SK-N-SH treated with all-trans-retinoic acid at 6 μM for 48 hours (cell line): ENCODE results near the gene HSPB2.

Experiments used
- ATAC-seq: fragments of 200-7000 bp; cut with Tn5 transposase; 3 replicates; pipeline ENCODE4 v1.9.1; 2020; ENCODE audit warnings: mild to moderate bottlenecking, moderate library complexity
- ARNTL ChIP-seq: fragments of 450-650 bp; formaldehyde crosslinking; IDR thresholded peaks from 2 replicates; pipeline ENCODE4 v1.5.0; 2020; ENCODE audit warnings: low read depth, mild to moderate bottlenecking, moderate library complexity, borderline replicate concordance
- BACH2 ChIP-seq: fragments of 250-450 bp; sonication (Bioruptor Pico); IDR thresholded peaks from 2 replicates; pipeline ENCODE4 v1.9.0; 2021; ENCODE audit warnings: mild to moderate bottlenecking, borderline replicate concordance
- CREB5 ChIP-seq: fragments of 250-450 bp; sonication (Bioruptor Pico); IDR thresholded peaks from 2 replicates; pipeline ENCODE4 v1.5.1; 2020; ENCODE audit warnings: low read depth, mild to moderate bottlenecking, moderate library complexity
- CSDC2 ChIP-seq: fragments of 250-450 bp; sonication (Bioruptor Pico); IDR thresholded peaks from 2 replicates; pipeline ENCODE4 v1.5.0; 2020; ENCODE audit warnings: mild to moderate bottlenecking, moderate library complexity
- ESRRG ChIP-seq: fragments of 250-450 bp; sonication (Bioruptor Pico); IDR thresholded peaks from 2 replicates; pipeline ENCODE4 v1.6.1; 2021; ENCODE audit warnings: mild to moderate bottlenecking
- GLIS3 ChIP-seq: fragments of 250-450 bp; sonication (Bioruptor Pico); IDR thresholded peaks from 2 replicates; pipeline ENCODE4 v1.5.0; 2020; ENCODE audit warnings: mild to moderate bottlenecking, moderate library complexity
- ISL1 ChIP-seq: fragments of 250-450 bp; sonication (Bioruptor Pico); IDR thresholded peaks from 2 replicates; pipeline ENCODE4 v2.1.2; 2022; ENCODE audit warnings: mild to moderate bottlenecking, moderate library complexity
- OSR1 ChIP-seq: fragments of 250-450 bp; sonication (Bioruptor Pico); IDR thresholded peaks from 2 replicates; pipeline ENCODE4 v1.8.0; 2022; ENCODE audit warnings: moderate library complexity, mild to moderate bottlenecking, inconsistent platforms
- PPARA ChIP-seq: fragments of 250-450 bp; sonication (Bioruptor Pico); IDR thresholded peaks from 2 replicates; pipeline ENCODE4 v1.5.0; 2020; ENCODE audit warnings: mild to moderate bottlenecking, borderline replicate concordance
- RARB ChIP-seq: fragments of 250-450 bp; sonication (Bioruptor Pico); IDR thresholded peaks from 2 replicates; pipeline ENCODE4 v1.8.0; 2021; ENCODE audit warnings: mild to moderate bottlenecking, moderate library complexity
- SNAI2 ChIP-seq: fragments of 250-450 bp; sonication (Bioruptor Pico); IDR thresholded peaks from 2 replicates; pipeline ENCODE4 v1.5.0; 2020; ENCODE audit warnings: mild to moderate bottlenecking, moderate library complexity
- TCF4 ChIP-seq: fragments of 250-450 bp; sonication (Bioruptor Pico); IDR thresholded peaks from 2 replicates; pipeline ENCODE4 v1.8.0; 2021; ENCODE audit warnings: mild to moderate bottlenecking, moderate library complexity, borderline replicate concordance
- TOX ChIP-seq: fragments of 250-450 bp; sonication (Bioruptor Pico); IDR thresholded peaks from 2 replicates; pipeline ENCODE4 v1.8.0; 2021; ENCODE audit warnings: mild to moderate bottlenecking, moderate library complexity, borderline replicate concordance
- ZC3H10 ChIP-seq: fragments of 250-450 bp; sonication (Bioruptor Pico); IDR thresholded peaks from 2 replicates; pipeline ENCODE4 v1.5.1; 2021; ENCODE audit warnings: mild to moderate bottlenecking, moderate library complexity
- ZFP3 ChIP-seq: fragments of 250-450 bp; sonication (Bioruptor Pico); IDR thresholded peaks from 2 replicates; pipeline ENCODE4 v1.5.0; 2020; ENCODE audit warnings: mild to moderate bottlenecking, moderate library complexity
- ZFP30 ChIP-seq: fragments of 450-650 bp; formaldehyde crosslinking; IDR thresholded peaks from 2 replicates; pipeline ENCODE4 v1.5.0; 2022; ENCODE audit warnings: mild to moderate bottlenecking, moderate library complexity
- ZNF70 ChIP-seq: fragments of 450-650 bp; formaldehyde crosslinking; IDR thresholded peaks from 2 replicates; pipeline ENCODE4 v1.5.0; 2020; ENCODE audit warnings: mild to moderate bottlenecking, moderate library complexity
- ZNF8 ChIP-seq: fragments of 450-650 bp; formaldehyde crosslinking; IDR thresholded peaks from 2 replicates; pipeline ENCODE4 v1.5.0; 2020; ENCODE audit warnings: mild to moderate bottlenecking, moderate library complexity
- TF ChIP-seq, protein P1 (sequence below): fragments of 250-450 bp; sonication (Bioruptor Pico); IDR thresholded peaks from 2 replicates; pipeline ENCODE4 v1.5.1; 2021; ENCODE audit warnings: mild to moderate bottlenecking, moderate library complexity
- TF ChIP-seq, protein P2 (sequence below): fragments of 250-450 bp; sonication (Bioruptor Pico); IDR thresholded peaks from 2 replicates; pipeline ENCODE4 v1.8.0; 2021; ENCODE audit warnings: low read depth, mild to moderate bottlenecking, moderate library complexity, borderline replicate concordance
- TF ChIP-seq, protein P3 (sequence below): fragments of 250-450 bp; sonication (Bioruptor Pico); IDR thresholded peaks from 2 replicates; pipeline ENCODE4 v1.8.0; 2020; ENCODE audit warnings: mild to moderate bottlenecking, moderate library complexity, borderline replicate concordance

The HSPB2 gene

GRCh38 chr11:111917788-111918187 lies 5.3 kb downstream of the HSPB2 start:
- ATAC-seq, result no peak
- TF ChIP-seq ZNF8 (CRISPR knock-in tag) (no peak), GLIS3 (CRISPR knock-in tag) (no peak), PPARA (CRISPR knock-in tag) (no peak), ZFP3 (no peak), ISL1 (CRISPR knock-in tag) (no peak), RARB (CRISPR knock-in tag) (no peak), BACH2 (CRISPR knock-in tag) (no peak), CSDC2 (CRISPR knock-in tag) (no peak), SNAI2 (CRISPR knock-in tag) (no peak), ZC3H10 (CRISPR knock-in tag) (no peak), ARNTL (CRISPR knock-in tag) (no peak), OSR1 (no peak)
- TF ChIP-seq, protein P1, sequence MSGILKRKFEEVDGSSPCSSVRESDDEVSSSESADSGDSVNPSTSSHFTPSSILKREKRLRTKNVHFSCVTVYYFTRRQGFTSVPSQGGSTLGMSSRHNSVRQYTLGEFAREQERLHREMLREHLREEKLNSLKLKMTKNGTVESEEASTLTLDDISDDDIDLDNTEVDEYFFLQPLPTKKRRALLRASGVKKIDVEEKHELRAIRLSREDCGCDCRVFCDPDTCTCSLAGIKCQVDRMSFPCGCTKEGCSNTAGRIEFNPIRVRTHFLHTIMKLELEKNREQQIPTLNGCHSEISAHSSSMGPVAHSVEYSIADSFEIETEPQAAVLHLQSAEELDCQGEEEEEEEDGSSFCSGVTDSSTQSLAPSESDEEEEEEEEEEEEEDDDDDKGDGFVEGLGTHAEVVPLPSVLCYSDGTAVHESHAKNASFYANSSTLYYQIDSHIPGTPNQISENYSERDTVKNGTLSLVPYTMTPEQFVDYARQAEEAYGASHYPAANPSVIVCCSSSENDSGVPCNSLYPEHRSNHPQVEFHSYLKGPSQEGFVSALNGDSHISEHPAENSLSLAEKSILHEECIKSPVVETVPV (CRISPR knock-in tag), result no peak
- TF ChIP-seq, protein P2, sequence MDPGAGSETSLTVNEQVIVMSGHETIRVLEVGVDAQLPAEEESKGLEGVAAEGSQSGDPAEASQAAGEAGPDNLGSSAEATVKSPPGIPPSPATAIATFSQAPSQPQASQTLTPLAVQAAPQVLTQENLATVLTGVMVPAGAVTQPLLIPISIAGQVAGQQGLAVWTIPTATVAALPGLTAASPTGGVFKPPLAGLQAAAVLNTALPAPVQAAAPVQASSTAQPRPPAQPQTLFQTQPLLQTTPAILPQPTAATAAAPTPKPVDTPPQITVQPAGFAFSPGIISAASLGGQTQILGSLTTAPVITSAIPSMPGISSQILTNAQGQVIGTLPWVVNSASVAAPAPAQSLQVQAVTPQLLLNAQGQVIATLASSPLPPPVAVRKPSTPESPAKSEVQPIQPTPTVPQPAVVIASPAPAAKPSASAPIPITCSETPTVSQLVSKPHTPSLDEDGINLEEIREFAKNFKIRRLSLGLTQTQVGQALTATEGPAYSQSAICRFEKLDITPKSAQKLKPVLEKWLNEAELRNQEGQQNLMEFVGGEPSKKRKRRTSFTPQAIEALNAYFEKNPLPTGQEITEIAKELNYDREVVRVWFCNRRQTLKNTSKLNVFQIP (CRISPR knock-in tag), result no peak

DNA sequence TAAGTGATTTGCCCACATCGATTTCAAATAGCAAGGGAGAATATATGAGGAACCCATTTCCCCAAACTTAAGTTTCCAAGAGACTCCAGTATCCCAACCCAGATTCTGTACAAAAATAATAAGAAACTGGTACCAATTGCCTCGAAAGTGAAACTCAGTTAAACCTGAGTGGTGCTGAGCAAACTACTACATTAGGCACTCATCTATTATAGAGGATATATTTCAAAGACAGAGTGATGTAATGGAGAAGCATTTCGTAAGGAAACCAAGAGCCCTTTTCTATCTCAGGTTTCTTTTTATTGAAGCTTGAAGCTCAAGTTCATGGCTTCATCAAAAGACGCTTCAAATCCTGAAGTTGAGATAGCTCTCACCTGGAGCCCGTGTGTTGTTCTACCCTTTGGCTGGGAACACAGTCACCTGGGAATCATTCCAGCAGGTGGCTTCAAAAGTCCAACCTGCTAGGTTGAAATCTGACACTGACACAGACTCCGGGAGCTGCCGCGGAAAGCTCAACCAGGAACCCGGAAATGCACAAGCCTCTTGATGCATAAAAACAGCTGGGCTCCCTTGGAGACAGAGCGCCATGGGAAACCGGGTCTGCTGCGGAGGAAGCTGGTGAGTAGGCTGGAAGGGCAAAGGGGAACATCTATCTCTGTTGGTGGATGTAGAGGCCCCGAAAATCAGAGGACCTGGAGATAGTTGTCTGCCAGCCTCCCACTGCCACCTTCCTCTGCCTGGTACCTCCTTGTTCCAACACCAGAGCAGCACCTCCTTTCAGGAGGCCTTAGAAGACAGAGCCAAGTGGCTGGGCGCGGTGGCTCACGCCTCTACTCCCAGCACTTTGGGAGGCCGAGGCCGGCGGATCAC lies 6.1 kb downstream of the HSPB2 start, which contains the start of gene C11orf52:
Gene C11orf52 (plus strand): TSS at position 524 of the 867 bp plus-strand sequence. CDS start 60 bp downstream, at position 584.
- no peak for ATAC-seq
- TF ChIP-seq, protein P3, sequence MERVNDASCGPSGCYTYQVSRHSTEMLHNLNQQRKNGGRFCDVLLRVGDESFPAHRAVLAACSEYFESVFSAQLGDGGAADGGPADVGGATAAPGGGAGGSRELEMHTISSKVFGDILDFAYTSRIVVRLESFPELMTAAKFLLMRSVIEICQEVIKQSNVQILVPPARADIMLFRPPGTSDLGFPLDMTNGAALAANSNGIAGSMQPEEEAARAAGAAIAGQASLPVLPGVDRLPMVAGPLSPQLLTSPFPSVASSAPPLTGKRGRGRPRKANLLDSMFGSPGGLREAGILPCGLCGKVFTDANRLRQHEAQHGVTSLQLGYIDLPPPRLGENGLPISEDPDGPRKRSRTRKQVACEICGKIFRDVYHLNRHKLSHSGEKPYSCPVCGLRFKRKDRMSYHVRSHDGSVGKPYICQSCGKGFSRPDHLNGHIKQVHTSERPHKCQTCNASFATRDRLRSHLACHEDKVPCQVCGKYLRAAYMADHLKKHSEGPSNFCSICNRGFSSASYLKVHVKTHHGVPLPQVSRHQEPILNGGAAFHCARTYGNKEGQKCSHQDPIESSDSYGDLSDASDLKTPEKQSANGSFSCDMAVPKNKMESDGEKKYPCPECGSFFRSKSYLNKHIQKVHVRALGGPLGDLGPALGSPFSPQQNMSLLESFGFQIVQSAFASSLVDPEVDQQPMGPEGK (CRISPR knock-in tag), result no peak
- TF ChIP-seq, protein P1 (CRISPR knock-in tag), result no peak
- TF ChIP-seq TCF4 (CRISPR knock-in tag), result no peak
- no peak for TF ChIP-seq ZNF8 (CRISPR knock-in tag)
- no peak for TF ChIP-seq ESRRG (CRISPR knock-in tag)
- TF ChIP-seq ISL1 (CRISPR knock-in tag), result no peak
- no peak for TF ChIP-seq ARNTL (CRISPR knock-in tag)
- TF ChIP-seq ZNF70 (CRISPR knock-in tag), result no peak
- TF ChIP-seq ZFP30 (CRISPR knock-in tag), result no peak
- no peak for TF ChIP-seq ZFP3
- no peak for TF ChIP-seq TOX (CRISPR knock-in tag)

DNA sequence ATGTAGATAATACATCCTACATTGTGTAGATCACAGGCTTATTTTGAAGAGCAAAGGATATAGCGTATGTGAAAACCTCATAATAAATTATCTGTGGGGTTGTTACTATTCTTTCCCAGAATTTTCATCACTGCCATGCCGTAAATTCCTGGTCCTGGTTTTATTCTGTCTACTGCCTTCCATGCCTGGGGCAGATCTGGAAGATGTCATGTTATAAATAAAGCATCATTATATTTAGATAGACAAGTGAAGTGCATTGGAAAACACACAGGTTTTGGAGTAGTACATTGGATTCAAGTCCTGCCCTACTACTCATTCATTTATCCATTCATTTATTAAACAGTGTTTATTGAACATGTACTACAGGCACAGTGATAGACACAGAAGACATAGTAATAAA lies 8.4 kb downstream of the HSPB2 start:
- TF ChIP-seq ZNF70 (CRISPR knock-in tag) (no peak), ZFP30 (CRISPR knock-in tag) (no peak), RARB (CRISPR knock-in tag) (no peak), PPARA (CRISPR knock-in tag) (no peak), ZC3H10 (CRISPR knock-in tag) (no peak), ESRRG (CRISPR knock-in tag) (no peak), TCF4 (CRISPR knock-in tag) (no peak), OSR1 (no peak), CREB5 (CRISPR knock-in tag) (no peak)
- TF ChIP-seq, protein P1 (CRISPR knock-in tag), result no peak
- TF ChIP-seq, protein P3 (CRISPR knock-in tag), result no peak
- no peak for ATAC-seq
